Omental fat pad (tissue), 4 donors: ENCODE results near the gene TMEM163. TPM values are rescaled to one million over a fixed set of nuclear protein-coding genes. Genes with fewer than 3 reads are reported as not detected.

Experiments
- ATAC-seq: fragments of 150-250 bp; one replicate; pipeline ENCODE4 v1.9.1; 2016; ENCODE audit warnings: mild to moderate bottlenecking, moderate library complexity; ENCODE audit not compliant: low FRiP score
- DNase-seq: peaks from one replicate; pipeline ENCODE4 v3.0.0-alpha.2; 2019; ENCODE audit warnings: low spot score
- total RNA-seq, 4 donors: library from RNA; depleted of rRNA; stranded (reverse); fragments of >200 nt; gene quantifications; one replicate each; pipeline ENCODE4 v1.1.0, GENCODE V29; 2016
- TF ChIP-seq, protein P1 (sequence below), 3 donors: fragments of 450-650 bp; IDR thresholded peaks; one replicate each; pipeline ENCODE4 v1.5.1; 2016 to 2017; ENCODE audit warnings: antibody characterized with exemption in 3 of 3, mild to moderate bottlenecking in 3 of 3, moderate library complexity in 2 of 3

TMEM163 gene
- total RNA-seq, 4 donors from 2014 or later, result 0.28 to 6.4 (median 1.2) TPM

DNA sequence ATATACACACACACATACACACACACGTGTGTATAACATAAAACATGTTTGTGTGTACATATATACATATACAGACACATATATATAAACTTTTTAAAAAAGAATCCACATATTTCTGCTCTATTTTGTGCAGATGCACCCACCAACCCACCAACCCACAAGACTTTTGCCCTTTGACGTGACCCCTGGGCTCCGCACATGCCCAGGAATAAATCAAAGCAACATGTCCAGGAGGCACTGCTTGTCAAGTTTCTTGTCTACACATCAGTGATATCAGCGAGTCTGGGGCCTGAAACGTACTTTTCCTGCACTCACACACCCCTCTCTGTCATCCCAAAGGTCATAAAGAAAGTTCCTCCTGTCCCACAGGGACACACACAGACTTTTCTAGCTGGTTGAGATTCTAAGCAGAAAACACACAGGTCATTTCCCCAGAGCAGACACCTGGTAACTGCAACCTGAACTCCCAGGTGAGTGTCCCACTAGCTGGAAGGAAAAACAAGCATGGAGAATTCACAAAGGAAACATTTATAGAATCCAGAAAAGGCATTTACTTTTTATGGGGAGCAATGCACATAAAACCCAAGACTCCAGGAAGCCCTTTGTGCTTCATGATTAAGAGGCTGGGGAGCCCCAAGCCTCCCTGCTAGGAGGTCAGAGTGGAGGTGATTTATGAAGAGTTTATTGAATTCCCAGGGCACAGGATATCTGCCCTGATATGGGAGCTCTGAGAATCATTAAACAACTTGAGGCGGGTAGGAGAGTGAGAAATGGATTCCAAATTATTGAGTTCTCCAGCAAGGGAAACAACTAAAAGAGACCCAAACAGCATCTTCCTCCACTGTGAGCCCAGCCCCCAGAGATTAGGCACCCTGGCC is 253.3 kb downstream of the TMEM163 start:
- no peak for DNase-seq
- no peak for ATAC-seq
- TF ChIP-seq, protein P1, sequence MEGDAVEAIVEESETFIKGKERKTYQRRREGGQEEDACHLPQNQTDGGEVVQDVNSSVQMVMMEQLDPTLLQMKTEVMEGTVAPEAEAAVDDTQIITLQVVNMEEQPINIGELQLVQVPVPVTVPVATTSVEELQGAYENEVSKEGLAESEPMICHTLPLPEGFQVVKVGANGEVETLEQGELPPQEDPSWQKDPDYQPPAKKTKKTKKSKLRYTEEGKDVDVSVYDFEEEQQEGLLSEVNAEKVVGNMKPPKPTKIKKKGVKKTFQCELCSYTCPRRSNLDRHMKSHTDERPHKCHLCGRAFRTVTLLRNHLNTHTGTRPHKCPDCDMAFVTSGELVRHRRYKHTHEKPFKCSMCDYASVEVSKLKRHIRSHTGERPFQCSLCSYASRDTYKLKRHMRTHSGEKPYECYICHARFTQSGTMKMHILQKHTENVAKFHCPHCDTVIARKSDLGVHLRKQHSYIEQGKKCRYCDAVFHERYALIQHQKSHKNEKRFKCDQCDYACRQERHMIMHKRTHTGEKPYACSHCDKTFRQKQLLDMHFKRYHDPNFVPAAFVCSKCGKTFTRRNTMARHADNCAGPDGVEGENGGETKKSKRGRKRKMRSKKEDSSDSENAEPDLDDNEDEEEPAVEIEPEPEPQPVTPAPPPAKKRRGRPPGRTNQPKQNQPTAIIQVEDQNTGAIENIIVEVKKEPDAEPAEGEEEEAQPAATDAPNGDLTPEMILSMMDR (IDR thresholded peaks at IDR 0.05), result no peak

DNA sequence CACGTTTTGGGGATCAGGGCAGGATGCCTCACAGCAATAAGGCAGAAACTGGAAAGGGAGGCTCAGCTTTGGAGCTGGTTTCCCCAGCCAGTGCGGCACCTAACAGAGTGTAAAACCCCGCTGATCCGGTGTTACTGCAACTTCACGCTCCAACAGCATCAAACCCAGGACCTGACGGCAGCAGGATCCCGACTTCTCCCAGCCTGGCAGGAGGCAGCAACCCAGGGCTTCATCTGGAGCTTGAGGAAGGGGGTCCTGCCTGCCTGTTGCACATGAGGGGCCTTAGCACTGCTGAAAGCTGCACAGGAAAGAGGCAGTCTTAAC is 255.1 kb downstream of the TMEM163 start:
- DNase-seq (no peak), ATAC-seq (no peak)
- TF ChIP-seq, protein P1 (IDR thresholded peaks at IDR 0.05), result no peak

DNA sequence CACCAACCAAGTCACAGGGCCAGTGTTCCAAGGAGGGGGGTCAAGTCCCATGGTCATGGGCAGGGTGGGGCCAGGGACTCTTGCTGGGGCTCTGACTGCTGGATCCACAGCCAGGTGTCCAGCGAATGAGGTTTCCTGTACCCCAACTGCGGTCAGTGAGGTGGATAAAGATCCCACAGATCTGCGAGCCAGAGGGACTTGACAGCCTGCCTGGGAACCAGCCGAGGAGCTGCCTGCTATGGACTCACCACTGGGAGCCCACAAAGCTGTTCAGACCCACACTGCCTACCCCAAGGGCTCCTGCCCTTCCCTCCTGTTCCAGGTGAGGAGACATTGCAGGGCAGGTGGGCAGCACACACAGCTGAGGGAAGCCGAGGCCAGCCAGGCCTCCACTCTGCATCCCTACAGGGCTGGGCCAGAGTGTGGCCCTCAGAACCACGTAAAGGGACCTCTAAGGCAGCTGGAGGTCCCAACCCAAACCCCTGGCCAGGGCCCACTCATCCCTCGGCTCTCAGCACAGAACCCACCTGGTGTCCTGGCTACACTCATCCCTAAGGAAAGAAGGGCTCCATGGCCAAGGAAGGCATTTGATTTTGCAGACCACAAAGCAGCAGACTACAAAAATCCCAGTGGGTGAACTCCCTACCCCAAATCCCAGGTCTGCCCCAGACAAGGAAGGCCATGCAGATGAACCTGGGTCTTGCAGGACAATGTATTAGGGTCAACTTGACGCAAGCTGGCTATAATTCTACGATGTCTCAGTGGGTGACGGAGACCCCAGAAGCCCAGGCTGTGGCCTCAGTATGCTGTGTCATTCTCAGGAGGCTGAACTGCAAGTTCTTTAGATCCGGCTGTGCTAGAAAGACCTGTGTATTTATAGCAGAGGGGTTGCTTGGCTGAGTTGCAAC is 255.8 kb downstream of the TMEM163 start:
- DNase-seq (no peak), ATAC-seq (no peak)
- TF ChIP-seq, protein P1 (IDR thresholded peaks at IDR 0.05), result no peak

DNA sequence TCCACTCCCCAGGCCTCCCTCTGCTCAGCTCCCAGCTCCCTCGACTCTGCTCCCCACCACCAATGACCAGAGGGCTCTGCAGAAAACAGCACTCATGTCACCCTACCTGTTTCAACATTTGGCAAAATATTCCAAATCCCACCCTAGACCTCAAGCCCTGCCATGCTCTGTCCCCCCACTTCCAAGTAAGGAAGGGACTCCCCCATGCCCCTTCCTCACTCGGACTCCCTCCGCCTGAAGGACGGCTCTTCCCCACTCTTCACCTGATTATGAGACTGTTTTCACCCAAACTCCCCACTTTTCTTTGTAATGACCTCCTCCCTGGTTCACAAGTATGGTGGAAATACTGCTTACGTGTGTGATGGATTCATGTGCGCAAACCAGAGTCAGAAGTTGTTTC is 256.5 kb downstream of the TMEM163 start:
- ATAC-seq (no peak), DNase-seq (no peak)
- TF ChIP-seq, protein P1 (IDR thresholded peaks at IDR 0.05), result no peak

DNA sequence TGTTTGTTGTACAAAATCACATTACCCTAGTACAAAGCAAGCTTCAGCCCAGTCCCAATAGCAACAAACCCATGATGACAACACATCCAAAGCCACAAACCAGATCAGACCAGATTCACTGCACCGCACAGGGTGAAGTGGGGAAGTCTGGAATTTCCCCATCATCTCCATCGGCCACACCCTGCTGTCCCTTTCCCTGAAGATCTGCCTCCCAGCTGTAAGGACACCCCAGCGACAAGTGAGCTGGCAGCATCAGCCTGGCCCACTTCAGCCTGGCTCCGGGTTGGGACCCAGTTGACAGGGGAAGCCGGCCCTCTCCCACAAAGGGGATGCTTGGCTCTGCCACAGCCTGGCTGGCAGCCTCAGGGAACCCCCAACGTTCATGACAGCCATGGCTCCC is 257.3 kb downstream of the TMEM163 start:
- TF ChIP-seq, protein P1 (IDR thresholded peaks at IDR 0.05), result no peak
- no peak for DNase-seq
- no peak for ATAC-seq

DNA sequence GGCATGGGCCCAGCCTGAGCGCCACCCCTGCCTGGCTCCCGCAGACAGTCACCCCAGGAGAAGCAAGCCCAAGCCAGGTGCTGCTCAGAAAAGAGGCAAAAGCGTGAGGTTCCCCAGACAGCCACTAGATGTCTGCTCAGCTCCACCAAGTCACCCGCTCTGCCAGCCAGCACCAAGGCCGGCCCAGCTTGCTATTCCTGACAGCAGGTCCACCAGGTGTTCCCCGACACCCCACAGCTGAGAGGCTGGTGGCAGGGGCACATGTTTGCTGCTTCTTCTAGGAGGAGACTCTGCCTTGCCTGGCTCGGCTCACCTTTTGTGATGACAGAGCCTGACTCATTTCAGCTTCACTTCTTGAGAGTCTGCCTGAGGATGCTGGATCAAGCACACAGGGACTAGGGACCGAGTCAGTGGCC is 258.2 kb downstream of the TMEM163 start:
- TF ChIP-seq, protein P1 (IDR thresholded peaks at IDR 0.05), result no peak
- ATAC-seq, result no peak
- DNase-seq, result no peak
